Adrenal gland (tissue), 12 donors: ENCODE measurements around the gene PTPRE. TPM values are rescaled to one million over a fixed set of nuclear protein-coding genes. Genes with fewer than 3 reads are reported as not detected.
A peak's percentile ranks its signal among the peaks of the same experiment; 100 is the strongest.

Source experiments
- DNase-seq, 7 donors: peaks; one replicate each; pipeline ENCODE4 v3.0.0-alpha.2; 2019 to 2020
- H3K27ac ChIP-seq, 5 donors: fragments of 200-600 bp; sonication (generic) in 4 of 5; 1 replicate in 3 of 5; 2 replicates in 2 of 5; pipeline versions ENCODE4 v1.5.1 to v1.8.0; 2016 to 2020; ENCODE audit warnings: mild to moderate bottlenecking in 1 of 5
- H3K27me3 ChIP-seq: fragments of 200-600 bp; 2 replicates; pipeline ENCODE4 v1.8.0; 2021
- H3K36me3 ChIP-seq, 2 donors: fragments of 200-600 bp; replicated peaks in 1 of 2; 1 replicate in 1 of 2; 2 replicates in 1 of 2; pipeline versions ENCODE4 v1.5.1 to v1.8.0; 2018 to 2022
- H3K4me1 ChIP-seq, 2 donors: fragments of 200-600 bp; replicated peaks in 1 of 2; 1 replicate in 1 of 2; 2 replicates in 1 of 2; pipeline versions ENCODE4 v1.5.1 to v1.8.0; 2018 to 2021
- H3K4me3 ChIP-seq, 4 donors: fragments of 200-600 bp; sonication (generic) in 3 of 4; one replicate each; pipeline ENCODE4 v1.5.1; 2016 to 2018
- H3K9me3 ChIP-seq, 3 donors: fragments of 200-600 bp; sonication (generic) in 1 of 3; replicated peaks in 1 of 3; 1 replicate in 2 of 3; 2 replicates in 1 of 3; pipeline versions ENCODE4 v1.5.1 to v1.8.0; 2016 to 2021
- CTCF ChIP-seq, 6 experiments: fragments of 450-650 bp in 4 of 6; fragments of 200-600 bp in 2 of 6; sonication (generic) in 1 of 6; IDR thresholded peaks; 1 replicate in 5 of 6; 2 replicates in 1 of 6; pipeline versions ENCODE4 v1.5.1 to v1.8.0; 2016 to 2021; ENCODE audit warnings: antibody characterized with exemption in 6 of 6, mild to moderate bottlenecking in 2 of 6, moderate library complexity in 1 of 6
- POLR2A ChIP-seq, 2 donors: fragments of 450-650 bp; IDR thresholded peaks; one replicate each; pipeline ENCODE4 v1.6.1; 2017; ENCODE audit warnings: antibody characterized with exemption in 2 of 2, mild to moderate bottlenecking in 2 of 2, moderate library complexity in 1 of 2
- WGBS, 4 donors: extraction: QIAGEN DNeasy Blood & Tissue Kit in 2 of 4; methylation state at CpG; one replicate each; pipeline versions ENCODE4 v1.1.5 to v1.1.7; 2013 to 2017; 5-methylcytosine and 5-hydroxymethylcytosine counted together
- intact Hi-C, 2 donors: fragments of 100-400 bp; cut with DNase I; formaldehyde crosslinking; loops; one replicate each; pipeline versions ENCODE4 v1.14.1 to v1.15.0; 2022 to 2023
- polyA plus RNA-seq, 3 donors: library from polyadenylated mRNA; stranded (reverse); fragments of 200-250 nt in 2 of 3; fragments of 350-450 nt in 1 of 3; fragmentation: Illumina TruSeq in 1 of 3; extraction: RNeasy Lipid Tissue Mini Kit (QIAGEN cat#74804) in 1 of 3; gene quantifications; one replicate each; pipeline ENCODE4 v1.2.3, GENCODE V29; 2013 to 2014
- total RNA-seq, 9 donors: library from RNA; depleted of rRNA in 4 of 9; stranded (reverse); fragments of >200 nt in 4 of 9; fragments of 120-200 nt in 1 of 9; fragmentation: NEBNext Ultra II Directional in 1 of 9; extraction: Animal tissue kit (Norgen Biotek cat#: 25700) in 1 of 9; gene quantifications; one replicate each; pipeline versions ENCODE4 v1.1.0 to v1.2.4, GENCODE V29; 2013 to 2023
- donor health status: healthy with polysubstance abuse.
- donor health status: Bipolar disorder and iron deficiency.
- donor health status: DM: yes; HTN: yes; CAD: no.
- donor health status: DM: no; HTN: no; CAD: no.
- donor health status: DM: no; HTN: no; CAD: no.
- donor health status: DM: yes; HTN: yes; CAD: no.

The PTPRE gene
- total and polyA plus RNA-seq, 12 donors: 7.6 to 52.8 (median 41.0) TPM

- peak in 3 of 7 donors; percentile 0 to 40 (median 19) for DNase-seq
- peaks cover 23 to 66% of the 10 kb centered on the region in 2 donors for H3K4me1 ChIP-seq
- TF ChIP-seq POLR2A (IDR thresholded peaks at IDR 0.05): no peak
- TF ChIP-seq CTCF (IDR thresholded peaks at IDR 0.05): no peak
- H3K9me3 ChIP-seq: no peaks in the 10 kb centered on the region
- H3K4me3 ChIP-seq: no peak overlapping the region
- H3K27me3 ChIP-seq: no peaks in the 10 kb centered on the region
- 79 to 83% (median 81%) methylated on average over 5 to 6 of the region's 6 CpGs for WGBS, 4 donors
- H3K36me3 ChIP-seq: no peaks in the 10 kb centered on the region
- intact Hi-C loops: no loop called here
- peak overlapping the region in 3 of 5 donors; percentile 6 to 33 (median 29) for H3K27ac ChIP-seq
These were observed 18.7 kb downstream of the PTPRE start for GRCh38 chr10:127925471-127926207.

GRCh38 chr10:127926455-127926854, 19.6 kb downstream of the PTPRE start:
- Histone ChIP-seq H3K27ac (peak overlapping the region in 2 of 5 donors; percentile 29 to 35), H3K27me3 (no peaks in the 10 kb centered on the region), H3K4me1 (peaks cover 22 to 58% of the 10 kb centered on the region in 2 donors), H3K4me3 (no peak overlapping the region), H3K36me3 (no peaks in the 10 kb centered on the region), H3K9me3 (no peaks in the 10 kb centered on the region)
- WGBS, 4 donors: 68 to 79% (median 70%) methylated on average over 8 of the region's 8 CpGs
- TF ChIP-seq POLR2A (IDR thresholded peaks at IDR 0.05) (no peak), CTCF (IDR thresholded peaks at IDR 0.05) (no peak)
- DNase-seq: peak in 1 of 7 donors; percentile 33
- intact Hi-C loops: no loop called here

- no peak overlapping the region for H3K4me3 ChIP-seq
- intact Hi-C loops: no loop called here
- H3K27ac ChIP-seq: peak overlapping the region; percentile 52 to 88 (median 78)
- DNase-seq: peak in 2 of 7 donors; percentile 62 to 76
- peaks cover 9 to 41% of the 10 kb centered on the region in 2 donors for H3K4me1 ChIP-seq
- H3K36me3 ChIP-seq: no peaks in the 10 kb centered on the region
- TF ChIP-seq POLR2A (IDR thresholded peaks at IDR 0.05) (peak in 1 of 2 donors; percentile 11), CTCF (IDR thresholded peaks at IDR 0.05) (no peak)
- H3K27me3 ChIP-seq: no peaks in the 10 kb centered on the region
- WGBS, 4 donors: 24 to 37% (median 30%) methylated on average over 10 of the region's 10 CpGs
- H3K9me3 ChIP-seq: no peaks in the 10 kb centered on the region
These were observed 21.3 kb downstream of the PTPRE start for GRCh38 chr10:127928021-127928806.

GRCh38 chr10:127932521-127933270, 25.8 kb downstream of the PTPRE start:
- H3K36me3 ChIP-seq: no peaks in the 10 kb centered on the region
- H3K9me3 ChIP-seq: no peaks in the 10 kb centered on the region
- no peak overlapping the region for H3K4me3 ChIP-seq
- no peak overlapping the region for H3K27ac ChIP-seq
- H3K4me1 ChIP-seq: peaks cover 9 to 14% of the 10 kb centered on the region in 2 donors
- intact Hi-C loops: no loop called here
- DNase-seq: peak in 1 of 7 donors; percentile 44
- WGBS, 4 donors: 93 to 96% (median 96%) methylated on average over 15 of the region's 15 CpGs
- no peaks in the 10 kb centered on the region for H3K27me3 ChIP-seq
- no peak for TF ChIP-seq CTCF (IDR thresholded peaks at IDR 0.05)
- no peak for TF ChIP-seq POLR2A (IDR thresholded peaks at IDR 0.05)
